Gastroesophageal sphincter (tissue), 3 donors: ENCODE measurements around the gene CCL5.

Source experiments
- CTCF ChIP-seq, 4 experiments: fragments of 200-600 bp in 2 of 4; fragments of 450-650 bp in 2 of 4; sonication (generic) in 1 of 4; IDR thresholded peaks; one replicate each; pipeline ENCODE4 v1.5.1; 2017 to 2019; ENCODE audit warnings: antibody characterized with exemption in 4 of 4, mild to moderate bottlenecking in 2 of 4, moderate library complexity in 2 of 4
- POLR2AphosphoS5 ChIP-seq: sonication (generic); formaldehyde crosslinking; IDR thresholded peaks from one replicate; pipeline ENCODE4 v1.6.1; 2017; ENCODE audit warnings: antibody characterized with exemption

- TF ChIP-seq CTCF (IDR thresholded peaks at IDR 0.05) = no peak
- TF ChIP-seq POLR2AphosphoS5 = no peak
These were observed 35.6 kb downstream of the CCL5 start for GRCh38 chr17:35844547-35844946.
